ENCODE results near the gene NDUFS6. TPM values are rescaled to one million over a fixed set of nuclear protein-coding genes. Genes with fewer than 3 reads are reported as not detected.

The NDUFS6 gene
- total RNA-seq, 1 experiment from 2014 or later, result 72.8 TPM

GRCh38 chr5:1756481-1756880 is 44.7 kb upstream of the NDUFS6 start:
- intact Hi-C loops (cut with micrococcal nuclease; ENCODE audit: unreplicated experiment), result no loop called here
- no TSS peak for BruUV-seq (replicated peaks)
- no peak overlapping the region for H3K4me3 ChIP-seq (ENCODE audit: low read depth, low read length, poor library complexity, severe bottlenecking)
- H3K27me3 ChIP-seq (replicated peaks; ENCODE audit: insufficient read depth, low read depth, low read length, poor library complexity), result peaks cover 62% of the 10 kb centered on the region
- no peaks in the 10 kb centered on the region for H3K4me1 ChIP-seq (ENCODE audit: insufficient read depth, low read length, poor library complexity, severe bottlenecking)
- TF ChIP-seq CTCF (conservative IDR thresholded peaks at IDR 0.05; ENCODE audit: low read depth, low read length) (no peak), EZH2 (IDR thresholded peaks at IDR 0.05; ENCODE audit: borderline replicate concordance, low read depth, low read length, poor library complexity, severe bottlenecking) (no peak)
- DNase-seq (ENCODE audit: low spot score), result no peak
- no peaks in the 10 kb centered on the region for H3K9me3 ChIP-seq (ENCODE audit: low read depth, low read length, poor library complexity, severe bottlenecking)
- ChIA-PET POLR2A (ENCODE audit: low non-redundant PET) (no interaction called here), CTCF (no interaction called here)
- H3K36me3 ChIP-seq (ENCODE audit: insufficient read depth, low read length, poor library complexity, severe bottlenecking), result no peaks in the 10 kb centered on the region
- no peak overlapping the region for H3K27ac ChIP-seq (ENCODE audit: low read depth, low read length, poor library complexity, severe bottlenecking)

- Histone ChIP-seq H3K36me3 (ENCODE audit: insufficient read depth, low read length, poor library complexity, severe bottlenecking) (no peaks in the 10 kb centered on the region), H3K4me3 (ENCODE audit: low read depth, low read length, poor library complexity, severe bottlenecking) (no peak overlapping the region), H3K27me3 (replicated peaks; ENCODE audit: insufficient read depth, low read depth, low read length, poor library complexity) (peaks cover 61% of the 10 kb centered on the region), H3K4me1 (ENCODE audit: insufficient read depth, low read length, poor library complexity, severe bottlenecking) (no peaks in the 10 kb centered on the region), H3K9me3 (ENCODE audit: low read depth, low read length, poor library complexity, severe bottlenecking) (no peaks in the 10 kb centered on the region), H3K27ac (ENCODE audit: low read depth, low read length, poor library complexity, severe bottlenecking) (no peak overlapping the region)
- TF ChIP-seq CTCF (conservative IDR thresholded peaks at IDR 0.05; ENCODE audit: low read depth, low read length), result no peak
- no peak for TF ChIP-seq EZH2 (IDR thresholded peaks at IDR 0.05; ENCODE audit: borderline replicate concordance, low read depth, low read length, poor library complexity, severe bottlenecking)
- intact Hi-C loops (cut with micrococcal nuclease; ENCODE audit: unreplicated experiment), result no loop called here
- ChIA-PET CTCF (no interaction called here), POLR2A (ENCODE audit: low non-redundant PET) (no interaction called here)
- DNase-seq (ENCODE audit: low spot score), result no peak
- no TSS peak for BruUV-seq (replicated peaks)
These were observed 43.7 kb upstream of the NDUFS6 start for GRCh38 chr5:1757511-1757910.

GRCh38 chr5:1758574-1758973 is 42.6 kb upstream of the NDUFS6 start:
- TF ChIP-seq EZH2 (IDR thresholded peaks at IDR 0.05; ENCODE audit: borderline replicate concordance, low read depth, low read length, poor library complexity, severe bottlenecking) (no peak), CTCF (conservative IDR thresholded peaks at IDR 0.05; ENCODE audit: low read depth, low read length) (no peak)
- H3K27me3 ChIP-seq (replicated peaks; ENCODE audit: insufficient read depth, low read depth, low read length, poor library complexity), result peaks cover 61% of the 10 kb centered on the region
- H3K4me3 ChIP-seq (ENCODE audit: low read depth, low read length, poor library complexity, severe bottlenecking), result no peak overlapping the region
- BruUV-seq (replicated peaks), result no TSS peak
- CTCF ChIA-PET, result no interaction called here
- no peak overlapping the region for H3K27ac ChIP-seq (ENCODE audit: low read depth, low read length, poor library complexity, severe bottlenecking)
- POLR2A ChIA-PET (ENCODE audit: low non-redundant PET), result no interaction called here
- intact Hi-C loops (cut with micrococcal nuclease; ENCODE audit: unreplicated experiment), result no loop called here
- H3K36me3 ChIP-seq (ENCODE audit: insufficient read depth, low read length, poor library complexity, severe bottlenecking), result no peaks in the 10 kb centered on the region
- no peak for DNase-seq (ENCODE audit: low spot score)
- no peaks in the 10 kb centered on the region for H3K9me3 ChIP-seq (ENCODE audit: low read depth, low read length, poor library complexity, severe bottlenecking)
- H3K4me1 ChIP-seq (ENCODE audit: insufficient read depth, low read length, poor library complexity, severe bottlenecking), result no peaks in the 10 kb centered on the region
